MCF 10A (cell line): Measurements from ENCODE around the gene ELL3. TPM values are rescaled to one million over a fixed set of nuclear protein-coding genes. Genes with fewer than 3 reads are reported as not detected.

Experiments
- BruUV-seq: library from RNA; stranded (reverse); fragments of 400-500 nt; replicated peaks from 2 replicates; lab custom pipeline; 2021; lab: Mats Ljungman, UMichigan
- CTCF ChIA-PET: fragments of 300-600 bp; sonication (Branson Sonifier 250); formaldehyde crosslinking; extraction: SDS; loops from one replicate; lab custom pipeline; 2021; ENCODE audit warnings: antibody characterized with exemption, inconsistent platforms; lab: Yijun Ruan, JAX
- POLR2A ChIA-PET: fragments of 300-600, 350-650 bp; sonication (Branson Sonifier 250); formaldehyde crosslinking; extraction: SDS; loops from one replicate; lab custom pipeline; 2020; ENCODE audit warnings: antibody characterized with exemption, inconsistent platforms; lab: Yijun Ruan, JAX
- DNase-seq: peaks from one replicate; pipeline ENCODE4 v3.0.0-alpha.2; 2018; ENCODE audit not compliant: unreplicated experiment
- H3K27ac Mint-ChIP-seq: one replicate; pipeline ENCODE4 v1.8.0; 2022; ENCODE audit warnings: mild to moderate bottlenecking, low read depth, mixed read lengths; ENCODE audit not compliant: unreplicated experiment
- H3K27me3 Mint-ChIP-seq: one replicate; pipeline ENCODE4 v1.8.0; 2022; ENCODE audit warnings: mixed read lengths; ENCODE audit not compliant: insufficient read depth, unreplicated experiment
- H3K36me3 Mint-ChIP-seq: one replicate; pipeline ENCODE4 v1.8.0; 2022; ENCODE audit warnings: mild to moderate bottlenecking, moderate library complexity, mixed read lengths; ENCODE audit not compliant: insufficient read depth, unreplicated experiment
- H3K4me1 Mint-ChIP-seq: one replicate; pipeline ENCODE4 v1.8.0; 2022; ENCODE audit warnings: mixed read lengths; ENCODE audit not compliant: insufficient read depth, unreplicated experiment
- H3K4me3 Mint-ChIP-seq: one replicate; pipeline ENCODE4 v1.8.0; 2022; ENCODE audit warnings: mild to moderate bottlenecking, moderate library complexity, mixed read lengths; ENCODE audit not compliant: unreplicated experiment
- H3K9me3 Mint-ChIP-seq: one replicate; pipeline ENCODE4 v1.8.0; 2022; ENCODE audit warnings: mixed read lengths; ENCODE audit not compliant: unreplicated experiment
- CTCF ChIP-seq: fragments of 200-600 bp; IDR thresholded peaks from one replicate; pipeline ENCODE4 v1.8.0; 2022; ENCODE audit warnings: antibody characterized with exemption, mild to moderate bottlenecking; ENCODE audit not compliant: unreplicated experiment
- intact Hi-C: fragments of 100-400 bp; cut with micrococcal nuclease; formaldehyde crosslinking; loops from 2 replicates; pipeline ENCODE4 v1.14.1; 2022
- total RNA-seq: library from RNA; stranded (reverse); gene quantifications from 2 replicates; pipeline ENCODE4 v1.2.3, GENCODE V29; 2022

ELL3 gene
- total RNA-seq, 1 experiment from 2014 or later: 0.86 TPM

DNA sequence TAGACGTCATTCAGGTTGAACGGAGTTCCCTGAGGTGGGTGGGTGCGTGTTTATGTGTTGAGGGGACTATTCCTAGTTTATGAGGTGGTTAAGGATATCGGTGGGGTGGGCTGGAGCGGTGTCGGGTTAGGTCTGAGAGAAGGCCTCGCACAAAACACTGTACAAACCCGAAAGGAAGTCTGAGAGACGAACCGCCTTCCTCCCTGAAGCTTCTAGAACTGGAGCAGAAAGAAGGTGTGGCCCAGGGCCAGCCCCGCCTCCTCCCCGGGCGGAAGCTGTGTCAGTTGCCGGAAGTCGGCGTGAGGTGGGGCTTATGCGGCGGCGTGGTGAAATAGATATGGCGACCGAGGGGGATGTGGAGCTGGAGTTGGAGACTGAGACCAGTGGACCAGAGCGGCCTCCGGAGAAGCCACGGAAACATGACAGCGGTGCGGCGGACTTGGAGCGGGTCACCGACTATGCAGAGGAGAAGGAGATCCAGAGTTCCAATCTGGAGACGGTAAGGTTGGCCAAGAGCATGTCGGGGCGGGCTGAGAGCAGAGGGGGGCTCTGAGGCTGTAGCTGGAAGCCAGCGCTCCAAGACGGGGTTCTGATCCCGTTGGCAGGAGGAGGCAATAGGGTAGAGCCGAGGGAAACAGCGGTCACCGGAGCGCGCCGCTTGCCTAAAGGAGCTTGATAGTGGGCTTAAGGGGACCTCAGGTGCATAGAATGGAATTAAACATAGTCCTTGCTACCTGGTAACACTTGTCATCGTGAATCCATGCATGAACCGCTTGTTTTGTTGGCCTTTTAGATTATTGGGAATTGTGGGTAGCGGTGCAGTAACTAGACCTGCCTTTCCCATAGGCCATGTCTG is 23.7 kb upstream of the ELL3 start, which contains the start of gene HYPK:
Gene HYPK, plus strand, starts transcription at position 314 of the 856 bp plus-strand sequence. Its CDS starts 24 bp downstream, at position 338.
- intact Hi-C loops: no loop called here
- Mint-ChIP-seq H3K27me3 (no peaks in the 10 kb centered on the region), H3K4me3 (peak within 1 kb of the TSS; percentile 90), H3K9me3 (no peaks in the 10 kb centered on the region), H3K27ac (peak within 1 kb of the TSS; percentile 97), H3K4me1 (peaks cover 33% of the 10 kb centered on the region), H3K36me3 (peaks cover 72% of the 10 kb centered on the region)
- ChIA-PET POLR2A (interaction anchor here (0.5 to 13.7 kb wide), 15 partner anchors 9 to 737 kb away, joined by 3 to 162 read pairs (median 5); partner anchors contain the start of genes EIF3J, ELL3, MFAP1 and SERF2), CTCF (interaction anchor here (0.6 kb wide), 2 partner anchors 30 to 360 kb away, joined by 3 to 4 read pairs; no protein-coding TSS in a partner anchor)
- TF ChIP-seq CTCF: no peak
- peak; percentile 87 for DNase-seq
- TSS peak; percentile 54 for BruUV-seq

GRCh38 chr15:43799945-43800285 is 23.1 kb upstream of the ELL3 start, which contains the start of gene SERINC4:
SERINC4 (minus strand) TSS chr15:43800220; CDS start chr15:43799986, 234 bp downstream.
- ChIA-PET CTCF (interaction anchor here (0.6 kb wide), 1 partner anchor 30 kb away, joined by 3 read pairs; no protein-coding TSS in a partner anchor), POLR2A (interaction anchor here (0.6 to 13.7 kb wide), 13 partner anchors 9 to 737 kb away, joined by 3 to 162 read pairs (median 5); partner anchors contain the start of genes EIF3J, ELL3, MFAP1 and SERF2)
- peak within 1 kb of the TSS; percentile 97 for H3K27ac Mint-ChIP-seq
- H3K9me3 Mint-ChIP-seq: no peaks in the 10 kb centered on the region
- TF ChIP-seq CTCF: no peak
- H3K4me1 Mint-ChIP-seq: peaks cover 33% of the 10 kb centered on the region
- peak; percentile 5 for DNase-seq
- no TSS peak for BruUV-seq
- intact Hi-C loops: no loop called here
- no peaks in the 10 kb centered on the region for H3K27me3 Mint-ChIP-seq
- H3K36me3 Mint-ChIP-seq: peaks cover 72% of the 10 kb centered on the region
- peak within 1 kb of the TSS; percentile 90 for H3K4me3 Mint-ChIP-seq

DNA sequence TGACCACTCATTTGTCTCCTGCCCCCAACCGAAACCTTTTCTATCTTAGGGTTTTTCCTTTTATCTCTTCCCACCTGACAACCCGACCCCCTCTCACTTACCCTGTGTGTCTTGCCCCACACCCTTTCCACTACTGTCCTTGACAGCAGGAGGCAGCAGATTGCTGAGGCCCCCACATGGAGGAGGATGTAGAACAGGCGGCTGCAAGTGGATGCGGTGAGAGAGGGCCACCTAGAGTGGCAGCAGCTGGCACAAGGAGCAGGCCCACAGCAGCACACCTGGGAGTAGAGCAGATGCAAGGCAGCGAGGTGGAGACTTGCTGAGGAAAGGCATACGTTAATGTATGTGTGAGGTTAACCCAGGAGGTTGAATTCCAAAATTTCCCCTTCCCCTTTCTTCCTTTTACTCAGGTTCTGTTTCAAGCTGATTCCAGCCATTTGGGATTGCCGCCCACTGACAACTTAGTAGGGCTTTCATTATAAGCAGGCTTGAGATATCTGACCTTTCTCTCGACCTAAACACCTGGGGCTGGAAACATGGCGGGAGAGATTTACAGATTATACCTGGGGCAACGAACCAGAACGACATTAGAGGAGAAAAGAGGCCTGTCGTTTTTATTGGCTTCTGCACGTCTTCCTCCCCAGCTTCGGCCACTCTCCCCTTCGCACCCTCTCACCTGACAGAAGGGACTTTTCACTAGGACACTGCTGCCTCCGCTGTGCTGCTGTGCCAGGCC is 22.6 kb upstream of the ELL3 start:
- H3K9me3 Mint-ChIP-seq: no peaks in the 10 kb centered on the region
- intact Hi-C loops: no loop called here
- H3K4me1 Mint-ChIP-seq: peaks cover 33% of the 10 kb centered on the region
- H3K4me3 Mint-ChIP-seq: no peak overlapping the region
- peak overlapping the region; percentile 97 for H3K27ac Mint-ChIP-seq
- H3K36me3 Mint-ChIP-seq: peaks cover 72% of the 10 kb centered on the region
- no peaks in the 10 kb centered on the region for H3K27me3 Mint-ChIP-seq
- ChIA-PET POLR2A (interaction anchor here (0.7 to 13.7 kb wide), 8 partner anchors 8 to 288 kb away, joined by 3 to 162 read pairs (median 10); partner anchors contain the start of genes ELL3, MFAP1, SERF2 and WDR76), CTCF (no interaction called here)
- no TSS peak for BruUV-seq
- TF ChIP-seq CTCF: no peak
- no peak for DNase-seq
